ENCODE results near the gene PEAR1.

PEAR1 gene, protein sequence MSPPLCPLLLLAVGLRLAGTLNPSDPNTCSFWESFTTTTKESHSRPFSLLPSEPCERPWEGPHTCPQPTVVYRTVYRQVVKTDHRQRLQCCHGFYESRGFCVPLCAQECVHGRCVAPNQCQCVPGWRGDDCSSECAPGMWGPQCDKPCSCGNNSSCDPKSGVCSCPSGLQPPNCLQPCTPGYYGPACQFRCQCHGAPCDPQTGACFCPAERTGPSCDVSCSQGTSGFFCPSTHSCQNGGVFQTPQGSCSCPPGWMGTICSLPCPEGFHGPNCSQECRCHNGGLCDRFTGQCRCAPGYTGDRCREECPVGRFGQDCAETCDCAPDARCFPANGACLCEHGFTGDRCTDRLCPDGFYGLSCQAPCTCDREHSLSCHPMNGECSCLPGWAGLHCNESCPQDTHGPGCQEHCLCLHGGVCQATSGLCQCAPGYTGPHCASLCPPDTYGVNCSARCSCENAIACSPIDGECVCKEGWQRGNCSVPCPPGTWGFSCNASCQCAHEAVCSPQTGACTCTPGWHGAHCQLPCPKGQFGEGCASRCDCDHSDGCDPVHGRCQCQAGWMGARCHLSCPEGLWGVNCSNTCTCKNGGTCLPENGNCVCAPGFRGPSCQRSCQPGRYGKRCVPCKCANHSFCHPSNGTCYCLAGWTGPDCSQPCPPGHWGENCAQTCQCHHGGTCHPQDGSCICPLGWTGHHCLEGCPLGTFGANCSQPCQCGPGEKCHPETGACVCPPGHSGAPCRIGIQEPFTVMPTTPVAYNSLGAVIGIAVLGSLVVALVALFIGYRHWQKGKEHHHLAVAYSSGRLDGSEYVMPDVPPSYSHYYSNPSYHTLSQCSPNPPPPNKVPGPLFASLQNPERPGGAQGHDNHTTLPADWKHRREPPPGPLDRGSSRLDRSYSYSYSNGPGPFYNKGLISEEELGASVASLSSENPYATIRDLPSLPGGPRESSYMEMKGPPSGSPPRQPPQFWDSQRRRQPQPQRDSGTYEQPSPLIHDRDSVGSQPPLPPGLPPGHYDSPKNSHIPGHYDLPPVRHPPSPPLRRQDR

GRCh38 chr1:156893048-156893953 is at the start of gene PEAR1:
Gene PEAR1 (plus strand): TSS chr1:156893718. CDS start chr1:156903927, 10,209 bp downstream.
- no peak for DNase-seq (ENCODE audit: low read depth)

DNA sequence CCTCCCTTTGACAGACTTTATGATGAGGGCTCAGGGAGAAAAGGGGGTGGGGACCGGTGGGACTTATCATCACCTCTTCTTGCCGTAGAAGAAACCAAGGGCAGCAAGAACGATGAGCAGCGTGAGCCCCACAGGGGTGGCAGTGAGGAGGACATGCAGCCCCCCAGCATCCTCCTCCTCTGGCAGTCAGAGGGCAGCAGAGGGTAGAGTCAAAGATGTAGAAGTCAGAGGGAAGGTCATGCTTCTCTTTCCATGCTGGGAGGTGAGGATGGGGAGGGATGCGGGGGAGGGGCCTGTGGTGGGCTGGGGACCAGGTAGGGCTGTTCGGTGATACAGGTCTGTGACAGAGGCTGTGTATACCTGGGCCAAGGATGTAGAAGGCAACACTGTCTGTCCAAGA is 49.4 kb upstream of the PEAR1 start:
- DNase-seq (ENCODE audit: low read depth), result no peak

DNA sequence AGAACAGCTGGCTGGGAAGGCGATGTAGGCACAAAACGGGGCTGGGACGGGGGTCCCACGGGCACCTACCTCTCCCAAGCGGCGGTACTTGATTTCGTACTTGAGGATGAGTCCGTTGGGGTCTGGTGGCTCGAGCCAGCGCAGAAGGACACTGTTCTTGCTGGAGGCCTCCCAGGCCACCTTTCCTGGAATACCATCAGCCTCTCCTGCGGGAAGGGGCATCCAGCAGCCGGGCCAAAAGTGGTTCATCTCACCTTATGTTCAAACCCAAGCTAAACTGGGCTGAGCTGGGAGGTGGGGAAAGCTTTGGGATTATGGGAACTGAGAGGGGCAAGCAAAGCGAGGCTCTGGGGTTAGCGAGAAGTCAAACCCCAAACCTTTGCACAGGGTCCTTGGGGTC is 48.9 kb upstream of the PEAR1 start:
- no peak for DNase-seq (ENCODE audit: low read depth)

GRCh38 chr1:156845055-156845952 is 48.2 kb upstream of the PEAR1 start:
- DNase-seq (ENCODE audit: low read depth), result no peak

DNA sequence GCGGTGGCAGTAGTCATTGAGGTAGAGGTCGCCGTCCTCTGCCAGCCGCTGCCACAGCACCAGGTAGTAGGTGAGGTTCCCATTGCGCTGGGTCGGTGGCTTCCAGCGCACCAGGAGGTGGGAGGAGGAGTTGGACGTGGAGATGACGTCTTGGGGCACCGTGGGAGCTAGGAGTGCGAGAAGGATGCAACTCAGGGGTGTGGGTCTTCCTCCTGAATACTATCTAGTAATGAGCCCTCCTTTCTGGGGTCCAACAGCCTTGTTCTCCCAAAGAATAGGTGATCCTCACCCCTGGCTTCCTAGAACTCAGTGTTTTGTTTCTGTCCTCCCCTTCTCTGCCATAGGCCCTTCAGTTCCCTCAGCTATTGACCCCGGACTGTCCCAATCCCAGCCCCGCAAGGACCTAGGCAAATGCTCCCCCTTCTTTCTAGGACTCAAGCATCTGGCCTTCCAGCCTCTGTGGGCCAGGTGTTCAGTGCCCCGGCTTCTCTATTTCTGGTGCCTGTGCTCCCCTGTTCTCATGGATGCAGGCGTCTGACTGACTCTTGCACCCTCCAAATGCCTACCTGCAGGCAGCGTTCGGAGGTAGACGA is 47.5 kb upstream of the PEAR1 start:
- DNase-seq (ENCODE audit: low read depth), result no peak

DNA sequence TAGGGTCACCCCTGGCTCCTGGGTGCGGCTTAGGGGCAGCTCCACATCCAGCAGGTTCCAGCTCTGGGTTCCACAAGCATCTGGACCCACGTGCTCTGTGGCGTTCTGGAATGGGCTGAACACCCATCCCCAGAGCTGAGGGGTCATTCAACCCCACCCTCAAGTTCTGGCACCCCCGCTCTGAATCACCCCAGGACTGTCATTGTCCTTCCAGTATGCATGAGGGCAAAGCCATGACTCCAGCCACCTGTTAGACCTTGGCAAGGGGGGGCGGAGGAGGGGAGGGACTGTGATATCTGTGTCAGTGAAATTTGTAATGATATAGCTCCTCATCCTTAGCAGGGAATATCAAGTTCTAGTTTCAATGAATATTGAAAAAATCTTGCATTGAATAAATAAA is 46.9 kb upstream of the PEAR1 start:
- no peak for DNase-seq (ENCODE audit: low read depth)

DNA sequence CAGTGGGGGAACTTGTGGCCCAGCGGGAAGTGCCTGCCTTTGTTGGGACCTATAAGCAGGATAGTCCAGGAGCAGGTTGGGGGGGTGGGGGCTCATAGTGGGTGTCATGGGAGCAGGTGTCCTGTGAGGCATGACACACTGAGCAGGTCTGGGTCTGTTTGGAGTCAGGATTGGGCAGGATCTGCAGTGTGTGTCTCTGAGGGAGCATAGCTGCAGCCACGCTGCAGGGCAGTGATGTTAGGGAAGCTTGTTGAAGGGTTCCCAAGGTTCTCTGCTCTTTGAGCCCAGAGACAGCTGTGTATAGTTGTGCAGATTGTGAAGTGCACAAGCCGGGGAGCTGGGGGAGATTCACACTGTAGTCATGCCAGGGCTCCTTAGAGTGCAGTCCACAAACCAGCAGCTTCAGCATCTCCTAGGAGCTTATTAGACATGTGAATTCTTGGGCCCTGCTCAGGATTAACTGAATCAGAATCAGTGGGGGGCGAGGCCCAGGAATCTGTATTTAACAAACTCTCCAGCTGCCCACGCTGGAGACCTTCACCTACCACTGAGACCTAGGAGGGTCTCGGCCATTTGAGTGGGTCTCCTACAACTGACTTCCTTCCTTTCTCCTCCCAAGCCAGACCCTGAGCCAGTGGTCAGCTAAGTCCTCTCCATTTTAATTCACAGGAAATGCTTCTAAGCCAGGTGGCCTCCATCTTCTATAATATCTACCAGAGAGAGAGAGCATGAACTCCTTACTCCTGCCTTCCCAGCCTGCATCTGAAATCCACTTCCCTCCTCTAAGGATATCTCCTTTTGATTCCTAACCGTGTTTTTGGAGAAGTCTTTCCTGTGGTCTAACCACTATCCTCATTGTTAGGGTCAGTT is 45.7 kb upstream of the PEAR1 start:
- DNase-seq (ENCODE audit: low read depth), result no peak

DNA sequence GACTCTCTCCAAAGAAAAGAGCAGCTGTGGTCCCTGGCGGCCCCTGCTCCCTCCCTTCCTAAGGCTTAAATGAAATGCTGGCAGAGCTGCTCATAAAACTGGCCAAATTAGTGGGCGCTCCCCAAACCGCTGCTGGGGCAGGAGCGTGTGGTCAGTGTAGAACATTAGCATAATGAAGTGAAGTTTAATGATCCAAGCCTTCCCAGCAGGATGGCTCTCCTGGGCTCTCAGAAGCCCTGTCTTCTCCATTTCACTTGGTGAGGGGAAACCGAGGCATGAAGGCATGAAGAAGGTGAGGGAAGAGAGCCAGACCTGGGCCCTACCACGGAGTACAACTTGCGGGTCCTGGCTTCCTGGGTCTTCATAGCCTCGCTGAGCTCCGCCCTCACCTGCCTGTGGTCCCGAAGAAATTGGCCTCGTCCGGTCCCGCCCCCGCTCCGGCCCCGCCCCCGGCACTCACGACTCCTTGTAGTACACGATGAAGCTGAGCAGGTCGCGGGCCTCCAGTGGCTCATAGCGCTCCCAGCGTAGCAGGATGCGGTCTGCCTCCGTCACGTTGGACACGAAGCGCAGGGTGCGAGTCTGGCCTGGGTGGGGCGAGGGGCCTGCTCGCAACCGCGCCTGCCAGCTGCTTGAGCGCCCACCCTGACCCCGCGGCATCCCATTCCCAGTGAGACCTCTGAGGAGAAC is 44.9 kb upstream of the PEAR1 start:
- DNase-seq (ENCODE audit: low read depth), result no peak

DNA sequence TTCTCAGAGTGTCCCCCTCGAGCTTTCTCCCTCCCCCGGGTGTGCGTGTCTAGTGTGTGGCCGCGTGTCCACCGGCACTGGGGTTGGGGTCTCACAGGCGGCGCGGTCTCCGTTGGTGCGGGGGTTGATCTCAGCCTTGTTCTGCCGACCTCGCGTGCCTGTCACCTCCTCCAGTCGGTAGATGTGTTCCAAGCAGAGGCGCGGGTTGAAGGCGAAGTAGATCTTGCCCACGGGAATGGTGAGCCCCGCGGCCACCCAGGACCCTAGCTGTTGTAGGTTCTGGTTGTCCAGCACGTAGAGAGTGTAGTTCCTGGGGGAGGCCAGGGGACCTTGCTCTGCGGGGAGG is 44.4 kb upstream of the PEAR1 start:
- no peak for DNase-seq (ENCODE audit: low read depth)

DNA sequence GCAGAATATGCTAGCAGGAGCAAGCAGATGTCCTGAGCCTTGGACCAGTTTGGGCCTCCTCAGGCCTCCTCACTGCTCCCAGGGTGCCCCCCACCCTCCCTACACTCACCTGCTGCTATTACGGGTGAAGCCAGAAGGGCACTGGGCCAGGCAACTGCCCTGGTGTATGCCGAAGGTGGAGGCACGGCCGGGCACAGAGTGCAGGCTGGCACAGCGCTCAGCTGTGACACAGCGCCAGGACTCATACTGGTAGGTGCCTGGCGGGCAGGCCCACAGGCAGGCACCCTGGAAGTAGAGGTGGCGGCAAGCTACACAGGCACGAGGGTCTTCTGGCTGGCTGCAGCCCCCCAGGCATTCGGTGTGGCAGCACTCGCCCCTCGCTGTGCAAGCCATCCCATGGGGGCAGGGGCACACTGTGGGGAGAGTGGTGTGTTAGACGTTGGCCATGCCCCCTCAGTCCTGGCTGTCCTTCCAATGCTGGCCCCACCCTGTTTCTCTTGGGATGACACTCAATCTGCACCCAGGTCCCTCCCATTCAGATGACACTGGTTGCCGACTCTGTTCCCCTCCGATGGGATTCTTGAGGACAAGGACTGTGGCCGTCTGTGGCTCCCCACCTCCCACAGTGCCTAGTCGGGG is 41.6 kb upstream of the PEAR1 start:
- no peak for DNase-seq (ENCODE audit: low read depth)

- DNase-seq (ENCODE audit: low read depth), result no peak
These were observed 41.1 kb upstream of the PEAR1 start for GRCh38 chr1:156852418-156852874.

- no peak for DNase-seq (ENCODE audit: low read depth)
These were observed 39.8 kb upstream of the PEAR1 start for GRCh38 chr1:156853761-156854160.

DNA sequence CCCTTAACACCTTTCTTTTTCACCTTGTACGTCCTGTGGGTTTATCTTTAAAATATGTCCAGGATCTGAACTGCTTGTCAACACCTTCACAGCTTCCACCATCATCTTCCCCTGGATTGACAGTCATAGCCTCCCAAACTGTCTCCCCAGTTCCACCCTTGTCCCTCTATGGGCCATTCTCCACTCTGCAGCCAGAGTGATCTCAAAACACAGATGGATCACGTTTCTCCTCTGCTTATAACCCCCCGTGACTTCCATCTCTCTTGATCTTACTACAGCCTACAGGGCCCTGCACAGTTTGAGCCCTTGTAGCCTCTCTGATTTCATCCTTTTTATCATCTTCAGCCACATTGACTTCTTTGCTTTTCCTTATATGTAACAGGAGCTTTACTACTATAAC is 38.9 kb upstream of the PEAR1 start:
- DNase-seq (ENCODE audit: low read depth), result no peak

DNA sequence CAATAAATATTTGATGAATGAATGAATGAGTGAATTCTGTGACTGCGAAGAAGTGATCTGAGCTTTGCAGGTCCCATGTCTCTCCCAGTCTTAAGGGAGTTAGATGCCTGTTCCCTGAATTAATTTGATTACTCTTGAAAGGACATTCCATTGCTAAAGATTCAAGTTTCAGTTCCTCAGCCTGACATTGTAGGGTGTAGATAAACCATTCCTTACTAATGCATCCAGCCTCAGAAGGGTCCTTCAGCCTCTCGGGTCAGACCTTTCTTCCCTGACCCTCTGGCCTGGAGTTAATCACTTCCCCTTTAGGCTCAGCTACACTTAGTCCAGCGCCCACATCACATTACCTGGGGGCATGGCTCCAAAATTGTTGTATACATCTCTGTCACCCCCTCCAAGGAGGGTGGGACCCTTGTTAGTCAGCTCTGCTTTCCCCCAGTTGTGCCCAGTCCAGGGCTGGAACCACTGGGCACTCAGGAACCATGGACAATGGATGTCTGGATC is 37.2 kb upstream of the PEAR1 start:
- no peak for DNase-seq (ENCODE audit: low read depth)

GRCh38 chr1:156857532-156857931 is 36.0 kb upstream of the PEAR1 start:
- DNase-seq (ENCODE audit: low read depth), result no peak

DNA sequence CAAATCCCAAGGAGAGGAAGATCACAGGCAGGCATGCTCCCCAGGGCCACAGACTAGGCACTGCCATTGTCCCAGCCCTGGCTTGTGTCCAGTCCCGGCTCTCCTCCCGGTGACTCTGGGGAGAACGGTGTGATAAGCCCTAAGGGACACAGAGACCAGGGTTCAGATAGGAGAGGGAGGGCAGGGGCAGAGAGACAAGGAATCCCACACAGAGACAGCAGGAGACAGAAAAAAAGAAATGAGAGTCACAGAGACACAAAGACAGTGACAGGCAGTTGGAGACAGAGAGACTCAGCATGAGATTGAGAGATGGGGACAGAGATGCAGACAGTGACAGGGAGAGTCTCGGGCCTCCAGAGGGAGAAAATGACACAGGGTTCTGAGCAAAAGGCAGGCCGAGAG is 35.0 kb upstream of the PEAR1 start:
- DNase-seq (ENCODE audit: low read depth), result no peak

- no peak for DNase-seq (ENCODE audit: low read depth)
These were observed 34.5 kb upstream of the PEAR1 start, which contains the start of gene INSRR for GRCh38 chr1:156858959-156859522. Gene INSRR (minus strand): TSS chr1:156859117. CDS start chr1:156858621, 496 bp downstream.

Data from CMK (cell line).